ENCODE measurements around the gene RNF26. TPM values are rescaled to one million over a fixed set of nuclear protein-coding genes. Genes with fewer than 3 reads are reported as not detected.

Gene RNF26
- total RNA-seq, 3 donors from 2014 or later = 8.8 to 11.2 (median 9.7) TPM

DNA sequence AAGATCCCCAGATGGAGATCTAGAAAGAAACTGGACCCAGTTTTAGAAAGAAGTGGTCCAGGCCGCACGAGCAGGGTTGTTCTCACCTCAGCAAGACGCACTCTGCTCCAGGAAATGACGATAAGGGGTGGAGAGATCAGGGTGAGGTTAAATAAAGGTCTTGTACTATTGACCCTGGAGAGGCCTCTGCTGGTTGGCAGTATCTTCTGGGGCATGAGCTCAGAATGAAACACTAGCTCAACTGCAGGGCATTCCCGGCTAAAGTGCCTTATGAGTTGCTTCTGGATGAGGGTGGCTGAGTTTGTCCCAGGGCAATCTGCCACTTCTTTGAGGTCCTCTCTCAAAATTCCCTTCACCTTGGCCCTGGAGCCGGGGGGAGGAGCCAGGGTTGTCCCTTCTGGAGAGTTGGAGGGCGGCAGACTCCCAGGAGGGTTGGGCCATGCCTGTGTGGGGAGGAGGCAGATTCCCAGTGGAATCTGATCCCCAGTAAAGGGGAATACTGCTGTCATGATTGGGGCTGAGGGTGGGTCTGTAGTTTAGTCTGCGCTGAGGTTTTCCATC is 36.2 kb downstream of the RNF26 start:
- intact Hi-C loops (cut with DNase I; ENCODE audit: low total_unique reads) = no loop called here
- no peak for TF ChIP-seq POLR2AphosphoS5 (IDR thresholded peaks at IDR 0.05)
- peaks cover 12 to 17% of the 10 kb centered on the region in 2 donors for H3K4me1 ChIP-seq

DNA sequence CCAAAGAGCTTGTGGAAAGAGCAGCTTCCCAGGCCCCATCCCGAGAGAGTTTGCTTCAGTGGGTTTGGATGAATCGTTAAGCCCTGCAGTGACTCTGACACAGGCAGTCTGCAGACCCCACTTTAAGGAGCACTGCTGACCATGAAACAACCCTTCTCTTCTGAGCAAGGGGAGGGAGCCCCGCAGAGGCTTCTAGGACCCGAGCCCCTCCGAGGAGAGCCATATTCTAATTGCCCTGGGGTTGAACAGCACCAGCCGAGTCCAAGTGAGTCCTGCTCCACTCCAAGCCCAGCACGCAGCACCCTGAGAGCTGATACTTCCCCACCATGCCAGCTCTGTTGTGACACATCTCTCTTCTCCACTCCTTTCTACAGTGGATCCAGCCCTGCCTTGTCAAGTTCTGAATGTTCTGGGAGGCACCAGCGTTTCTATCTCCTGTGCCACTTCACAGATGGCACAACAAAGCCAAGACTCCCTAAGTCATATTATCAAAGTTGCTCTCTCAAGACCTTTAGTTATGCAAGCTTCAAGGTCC is 36.8 kb downstream of the RNF26 start:
- no peaks in the 10 kb centered on the region for H3K27me3 ChIP-seq
- peak in 1 of 2 donors; percentile 20 for DNase-seq (ENCODE audit: low spot score in 2 of 2)
- intact Hi-C loops (cut with DNase I; ENCODE audit: low total_unique reads) = no loop called here
- H3K4me1 ChIP-seq = peaks cover 18 to 23% of the 10 kb centered on the region in 2 donors
- H3K27ac ChIP-seq = peak overlapping the region in 1 of 2 donors; percentile 9
- TF ChIP-seq, protein P1, sequence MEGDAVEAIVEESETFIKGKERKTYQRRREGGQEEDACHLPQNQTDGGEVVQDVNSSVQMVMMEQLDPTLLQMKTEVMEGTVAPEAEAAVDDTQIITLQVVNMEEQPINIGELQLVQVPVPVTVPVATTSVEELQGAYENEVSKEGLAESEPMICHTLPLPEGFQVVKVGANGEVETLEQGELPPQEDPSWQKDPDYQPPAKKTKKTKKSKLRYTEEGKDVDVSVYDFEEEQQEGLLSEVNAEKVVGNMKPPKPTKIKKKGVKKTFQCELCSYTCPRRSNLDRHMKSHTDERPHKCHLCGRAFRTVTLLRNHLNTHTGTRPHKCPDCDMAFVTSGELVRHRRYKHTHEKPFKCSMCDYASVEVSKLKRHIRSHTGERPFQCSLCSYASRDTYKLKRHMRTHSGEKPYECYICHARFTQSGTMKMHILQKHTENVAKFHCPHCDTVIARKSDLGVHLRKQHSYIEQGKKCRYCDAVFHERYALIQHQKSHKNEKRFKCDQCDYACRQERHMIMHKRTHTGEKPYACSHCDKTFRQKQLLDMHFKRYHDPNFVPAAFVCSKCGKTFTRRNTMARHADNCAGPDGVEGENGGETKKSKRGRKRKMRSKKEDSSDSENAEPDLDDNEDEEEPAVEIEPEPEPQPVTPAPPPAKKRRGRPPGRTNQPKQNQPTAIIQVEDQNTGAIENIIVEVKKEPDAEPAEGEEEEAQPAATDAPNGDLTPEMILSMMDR (IDR thresholded peaks at IDR 0.05) = no peak
- no peak for TF ChIP-seq POLR2AphosphoS5 (IDR thresholded peaks at IDR 0.05)
- TF ChIP-seq POLR2A (IDR thresholded peaks at IDR 0.05) = no peak
- H3K36me3 ChIP-seq = no peaks in the 10 kb centered on the region
- H3K9me3 ChIP-seq = no peaks in the 10 kb centered on the region
- H3K4me3 ChIP-seq = no peak overlapping the region

More for the DNA sequence above, 36.2 kb downstream of the RNF26 start:
- Histone ChIP-seq H3K9me3 (no peaks in the 10 kb centered on the region), H3K4me3 (no peak overlapping the region), H3K36me3 (no peaks in the 10 kb centered on the region), H3K27me3 (no peaks in the 10 kb centered on the region), H3K27ac (peak overlapping the region in 1 of 2 donors; percentile 9)
- peak in 1 of 2 donors; percentile 39 for DNase-seq (ENCODE audit: low spot score in 2 of 2)

DNA sequence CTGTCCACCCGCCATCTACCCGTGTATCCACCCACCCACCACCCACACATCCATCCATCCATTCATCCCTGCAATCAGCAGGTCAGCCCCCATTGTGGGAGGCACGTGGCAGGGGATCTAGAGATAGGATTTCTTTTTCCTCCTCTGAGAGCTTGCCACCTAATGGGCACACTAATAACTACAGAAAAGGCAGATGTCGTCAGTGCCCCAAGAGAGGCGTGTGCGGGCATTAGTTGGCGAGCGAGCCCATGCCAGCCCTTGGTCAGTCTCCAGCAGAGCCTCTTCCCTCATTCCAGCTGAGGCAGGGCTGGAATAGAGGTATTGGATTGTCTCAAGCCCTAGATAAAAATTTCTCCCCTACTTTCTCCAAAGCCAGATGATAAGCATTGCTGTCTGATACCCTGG is 37.5 kb downstream of the RNF26 start:
- Histone ChIP-seq H3K9me3 (no peaks in the 10 kb centered on the region), H3K27me3 (no peaks in the 10 kb centered on the region), H3K4me1 (peaks cover 24% of the 10 kb centered on the region in 2 donors), H3K4me3 (no peak overlapping the region), H3K36me3 (no peaks in the 10 kb centered on the region), H3K27ac (no peak overlapping the region)
- intact Hi-C loops (cut with DNase I; ENCODE audit: low total_unique reads) = no loop called here
- TF ChIP-seq, protein P1 (IDR thresholded peaks at IDR 0.05) = peak in 2 of 3 donors; percentile 24 to 32
- no peak for TF ChIP-seq POLR2AphosphoS5 (IDR thresholded peaks at IDR 0.05)
- no peak for TF ChIP-seq POLR2A (IDR thresholded peaks at IDR 0.05)
- DNase-seq (ENCODE audit: low spot score in 2 of 2) = peak in 1 of 2 donors; percentile 50

DNA sequence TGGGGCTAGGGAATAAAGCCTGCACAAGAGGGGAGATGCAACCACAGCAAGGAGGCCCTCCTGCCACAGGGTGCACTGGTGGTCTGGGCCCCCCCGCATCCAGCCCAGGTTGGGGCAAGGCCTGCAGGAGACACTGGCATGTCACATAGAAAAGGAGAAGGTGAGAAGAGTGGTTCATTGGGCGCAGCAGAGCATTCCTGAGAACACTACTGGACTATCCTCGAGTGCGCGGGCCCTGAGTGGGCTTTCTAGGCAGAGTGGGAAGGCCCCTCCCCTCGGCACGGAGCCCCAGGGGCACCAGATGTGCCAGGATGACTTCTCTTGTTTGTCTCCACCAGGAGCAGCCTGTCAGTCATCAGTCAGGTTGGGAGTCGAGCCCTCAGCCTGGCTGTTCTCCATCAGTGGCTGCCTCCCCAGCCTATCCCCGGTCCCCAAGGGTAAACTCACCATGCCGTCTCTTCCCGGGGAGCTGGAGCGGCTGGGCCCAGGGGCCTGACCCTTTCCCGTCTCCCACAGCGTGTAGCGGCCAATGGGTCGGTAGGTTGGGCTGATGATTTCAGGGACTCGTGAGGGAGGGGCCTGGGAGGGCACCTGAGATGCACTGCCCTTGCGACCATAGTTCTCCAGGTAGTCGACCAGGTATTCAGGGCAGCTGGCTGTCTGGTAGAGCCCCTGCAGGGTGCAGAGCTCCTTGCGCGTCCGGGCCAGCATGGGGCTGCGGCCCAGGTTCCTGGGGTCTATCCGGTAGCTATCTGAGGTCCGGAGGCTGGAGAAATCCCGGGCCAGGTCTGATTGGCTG is 38.1 kb downstream of the RNF26 start:
- no peaks in the 10 kb centered on the region for H3K27me3 ChIP-seq
- intact Hi-C loops (cut with DNase I; ENCODE audit: low total_unique reads) = no loop called here
- no peak overlapping the region for H3K27ac ChIP-seq
- H3K4me3 ChIP-seq = no peak overlapping the region
- TF ChIP-seq, protein P1 (IDR thresholded peaks at IDR 0.05) = no peak
- no peak for TF ChIP-seq POLR2A (IDR thresholded peaks at IDR 0.05)
- no peak for TF ChIP-seq POLR2AphosphoS5 (IDR thresholded peaks at IDR 0.05)
- peak in 1 of 2 donors; percentile 46 for DNase-seq (ENCODE audit: low spot score in 2 of 2)
- H3K9me3 ChIP-seq = no peaks in the 10 kb centered on the region
- H3K4me1 ChIP-seq = peaks cover 24 to 31% of the 10 kb centered on the region in 2 donors
- no peaks in the 10 kb centered on the region for H3K36me3 ChIP-seq

DNA sequence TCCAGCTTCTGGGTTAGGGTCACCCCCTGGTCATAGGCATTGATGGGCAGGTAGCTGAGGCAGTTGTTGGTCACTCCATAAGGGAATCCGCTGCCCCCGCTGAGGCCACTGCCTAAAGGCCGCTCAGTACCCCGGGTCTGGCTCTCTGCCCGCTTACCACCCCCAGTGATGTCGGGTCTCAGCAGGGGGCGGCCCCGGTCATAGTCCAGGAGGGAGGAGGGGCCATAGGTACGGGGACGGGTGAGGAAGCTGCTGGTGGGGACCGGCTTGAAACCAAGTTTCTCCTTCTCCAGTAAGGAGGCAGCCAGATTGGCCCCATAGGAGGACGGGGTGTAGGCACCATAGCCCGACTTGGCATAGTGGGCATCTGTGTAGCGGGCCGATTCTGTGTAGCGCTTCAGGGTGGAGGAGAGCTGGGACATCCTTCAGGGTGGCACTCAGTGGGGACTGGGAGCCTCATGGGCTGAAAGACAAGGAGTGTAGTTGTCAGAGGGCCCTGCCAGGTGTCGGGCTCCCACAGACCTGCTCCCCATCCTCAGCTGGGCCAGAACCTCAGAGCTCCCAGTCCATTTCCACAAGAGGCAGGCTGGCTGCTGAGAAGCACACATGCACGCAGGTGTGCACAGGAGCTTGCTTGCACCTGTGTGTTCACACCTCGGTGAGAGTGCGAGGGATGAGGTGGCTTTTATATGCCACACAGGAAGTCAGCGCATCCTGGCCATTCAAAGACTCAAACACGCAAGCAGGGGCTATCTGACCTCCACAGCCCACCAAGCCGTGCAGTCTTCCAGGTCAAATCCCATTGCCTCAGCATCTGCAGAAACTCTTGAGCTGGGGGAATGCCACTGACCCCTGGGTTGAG is 39.0 kb downstream of the RNF26 start:
- DNase-seq (ENCODE audit: low spot score in 2 of 2) = peak in 1 of 2 donors; percentile 50
- intact Hi-C loops (cut with DNase I; ENCODE audit: low total_unique reads) = no loop called here
- peak overlapping the region in 1 of 2 donors; percentile 93 for H3K27ac ChIP-seq

More for the DNA sequence above, 39.0 kb downstream of the RNF26 start:
- no peaks in the 10 kb centered on the region for H3K36me3 ChIP-seq
- H3K27me3 ChIP-seq = no peaks in the 10 kb centered on the region
- peaks cover 24 to 37% of the 10 kb centered on the region in 2 donors for H3K4me1 ChIP-seq
- H3K9me3 ChIP-seq = no peaks in the 10 kb centered on the region
- no peak for TF ChIP-seq POLR2A (IDR thresholded peaks at IDR 0.05)
- TF ChIP-seq, protein P1 (IDR thresholded peaks at IDR 0.05) = no peak
- TF ChIP-seq POLR2AphosphoS5 (IDR thresholded peaks at IDR 0.05) = no peak
- no peak overlapping the region for H3K4me3 ChIP-seq
